Endothelial cell of umbilical vein (primary cell): Measurements from ENCODE around the gene CPLX1.
A peak's percentile ranks its signal among the peaks of the same experiment; 100 is the strongest.

Source experiments
- CTCF ChIP-seq, 2 donors: IDR thresholded peaks; 1 replicate in 1 of 2; 2 replicates in 1 of 2; pipeline ENCODE4 v1.5.1; 2011; ENCODE audit warnings: low read length in 2 of 2, mild to moderate bottlenecking in 2 of 2, moderate library complexity in 2 of 2, control low read depth in 1 of 2, inconsistent platforms in 1 of 2, low read depth in 1 of 2; ENCODE audit not compliant: insufficient read depth in 1 of 2; ENCODE audit errors: extremely low read depth in 1 of 2
- EZH2 ChIP-seq: IDR thresholded peaks from 2 replicates; pipeline ENCODE4 v1.6.1; 2012; ENCODE audit warnings: borderline replicate concordance, low read depth, mild to moderate bottlenecking, moderate library complexity, low read length, inconsistent platforms; ENCODE audit not compliant: severe bottlenecking
- GATA2 ChIP-seq: IDR thresholded peaks from 2 replicates; pipeline ENCODE4 v1.7.0; 2011; ENCODE audit warnings: low read depth, mild to moderate bottlenecking, moderate library complexity, mixed read lengths, low read length; ENCODE audit not compliant: insufficient read length, insufficient read depth
- JUN ChIP-seq: IDR thresholded peaks from 2 replicates; pipeline ENCODE4 v1.6.1; 2011; ENCODE audit warnings: borderline replicate concordance, low read depth; ENCODE audit not compliant: insufficient read length, insufficient read depth
- MAX ChIP-seq: IDR thresholded peaks from 2 replicates; pipeline ENCODE4 v1.6.1; 2011; ENCODE audit not compliant: insufficient read depth, insufficient read length
- MYC ChIP-seq: IDR thresholded peaks from one replicate; pipeline ENCODE4 v1.6.1; 2011; ENCODE audit warnings: mild to moderate bottlenecking, low read depth, low read length
- POLR2A ChIP-seq: IDR thresholded peaks from 2 replicates; pipeline ENCODE4 v1.6.1; 2012; ENCODE audit warnings: low read depth, mild to moderate bottlenecking, control low read depth, low read length
- POLR2AphosphoS5 ChIP-seq: IDR thresholded peaks from 2 replicates; pipeline ENCODE4 v1.6.1; 2012; ENCODE audit warnings: low read depth, mild to moderate bottlenecking, control low read depth, low read length, moderate library complexity; ENCODE audit not compliant: insufficient read depth

DNA sequence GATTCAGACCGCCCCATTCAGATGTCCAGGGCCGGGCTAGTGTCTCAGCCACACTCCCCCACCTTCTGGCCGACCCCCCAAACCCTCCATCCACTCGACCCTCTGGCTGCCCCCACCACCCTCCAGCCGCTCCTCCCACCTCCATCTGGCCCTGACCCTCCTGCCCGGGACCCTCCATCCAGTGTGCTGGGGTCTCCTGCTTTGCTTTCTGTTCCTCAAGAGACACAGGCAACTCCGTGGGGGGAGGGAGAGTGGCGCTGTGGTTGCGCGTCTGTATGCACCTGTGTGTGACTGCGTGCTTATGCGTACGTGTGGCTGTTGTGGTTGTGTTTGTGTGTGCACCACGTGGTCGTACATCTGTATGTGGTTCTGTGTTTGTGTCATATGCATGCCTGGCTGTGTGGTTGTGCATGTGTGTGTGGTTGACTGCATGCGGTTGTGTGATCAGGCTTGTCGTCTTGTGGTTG lies 33.3 kb downstream of the CPLX1 start:
- TF ChIP-seq POLR2AphosphoS5 (no peak), CTCF (IDR thresholded peaks at IDR 0.05; ENCODE audit: extremely low read depth in 1 of 2, insufficient read depth in 1 of 2, low read depth in 1 of 2, low read length in 2 of 2) (no peak), EZH2 (no peak), POLR2A (no peak), MAX (peak; percentile 27), MYC (no peak), JUN (no peak), GATA2 (no peak)
